ENCODE results near the gene ERC2. TPM values are rescaled to one million over a fixed set of nuclear protein-coding genes. Genes with fewer than 3 reads are reported as not detected.

The ERC2 gene
- total RNA-seq, 1 donor, result 0.36 TPM

GRCh38 chr3:55629432-55629831, 838.8 kb downstream of the ERC2 start:
- Histone ChIP-seq H3K36me3 (ENCODE audit: insufficient read depth, low read length) (no peaks in the 10 kb centered on the region), H3K4me2 (ENCODE audit: insufficient read depth, low read length) (no peak overlapping the region), H2AFZ (ENCODE audit: low read length) (no peak overlapping the region), H3K4me1 (ENCODE audit: insufficient read depth, low read length) (peaks cover 10% of the 10 kb centered on the region), H3K27ac (ENCODE audit: low read depth, low read length) (no peak overlapping the region), H3K9me3 (ENCODE audit: low read depth, low read length) (no peaks in the 10 kb centered on the region), H3K27me3 (ENCODE audit: insufficient read depth, low read length) (no peaks in the 10 kb centered on the region), H3K4me3 (ENCODE audit: insufficient read depth, low read length) (no peak overlapping the region), H4K20me1 (ENCODE audit: insufficient read depth, low read length) (no peaks in the 10 kb centered on the region), H3K79me2 (ENCODE audit: insufficient read depth, low read length) (no peaks in the 10 kb centered on the region)
- DNase-seq (ENCODE audit: insufficient read length, low spot score, missing footprints), result no peak
- TF ChIP-seq CTCF (IDR thresholded peaks at IDR 0.05; ENCODE audit: extremely low read depth, low read depth, low read length), result no peak

GRCh38 chr3:55626279-55626665, 842.0 kb downstream of the ERC2 start:
- Histone ChIP-seq H3K27me3 (ENCODE audit: insufficient read depth, low read length) (no peaks in the 10 kb centered on the region), H2AFZ (ENCODE audit: low read length) (no peak overlapping the region), H3K36me3 (ENCODE audit: insufficient read depth, low read length) (no peaks in the 10 kb centered on the region), H3K4me1 (ENCODE audit: insufficient read depth, low read length) (peaks cover 35% of the 10 kb centered on the region), H3K79me2 (ENCODE audit: insufficient read depth, low read length) (no peaks in the 10 kb centered on the region), H3K9me3 (ENCODE audit: low read depth, low read length) (no peaks in the 10 kb centered on the region), H3K4me3 (ENCODE audit: insufficient read depth, low read length) (no peak overlapping the region), H3K27ac (ENCODE audit: low read depth, low read length) (no peak overlapping the region), H3K4me2 (ENCODE audit: insufficient read depth, low read length) (no peak overlapping the region), H4K20me1 (ENCODE audit: insufficient read depth, low read length) (no peaks in the 10 kb centered on the region)
- DNase-seq (ENCODE audit: insufficient read length, low spot score, missing footprints), result no peak
- no peak for TF ChIP-seq CTCF (IDR thresholded peaks at IDR 0.05; ENCODE audit: extremely low read depth, low read depth, low read length)

GRCh38 chr3:55624238-55624637, 844.0 kb downstream of the ERC2 start:
- Histone ChIP-seq H3K4me3 (ENCODE audit: insufficient read depth, low read length) (no peak overlapping the region), H4K20me1 (ENCODE audit: insufficient read depth, low read length) (no peaks in the 10 kb centered on the region), H2AFZ (ENCODE audit: low read length) (peak overlapping the region; percentile 47), H3K27ac (ENCODE audit: low read depth, low read length) (peak overlapping the region; percentile 39), H3K36me3 (ENCODE audit: insufficient read depth, low read length) (no peaks in the 10 kb centered on the region), H3K9me3 (ENCODE audit: low read depth, low read length) (no peaks in the 10 kb centered on the region), H3K4me2 (ENCODE audit: insufficient read depth, low read length) (peak overlapping the region; percentile 10), H3K27me3 (ENCODE audit: insufficient read depth, low read length) (no peaks in the 10 kb centered on the region), H3K4me1 (ENCODE audit: insufficient read depth, low read length) (peaks cover 52% of the 10 kb centered on the region), H3K79me2 (ENCODE audit: insufficient read depth, low read length) (no peaks in the 10 kb centered on the region)
- peak; percentile 12 for TF ChIP-seq CTCF (IDR thresholded peaks at IDR 0.05; ENCODE audit: extremely low read depth, low read depth, low read length)
- peak; percentile 87 for DNase-seq (ENCODE audit: insufficient read length, low spot score, missing footprints)

GRCh38 chr3:55623786-55624185, 844.5 kb downstream of the ERC2 start:
- Histone ChIP-seq H3K27ac (ENCODE audit: low read depth, low read length) (peak overlapping the region; percentile 33), H3K4me3 (ENCODE audit: insufficient read depth, low read length) (no peak overlapping the region), H4K20me1 (ENCODE audit: insufficient read depth, low read length) (no peaks in the 10 kb centered on the region), H3K9me3 (ENCODE audit: low read depth, low read length) (no peaks in the 10 kb centered on the region), H3K4me1 (ENCODE audit: insufficient read depth, low read length) (peaks cover 52% of the 10 kb centered on the region), H3K4me2 (ENCODE audit: insufficient read depth, low read length) (peak overlapping the region; percentile 10), H3K79me2 (ENCODE audit: insufficient read depth, low read length) (no peaks in the 10 kb centered on the region), H3K36me3 (ENCODE audit: insufficient read depth, low read length) (no peaks in the 10 kb centered on the region), H2AFZ (ENCODE audit: low read length) (no peak overlapping the region), H3K27me3 (ENCODE audit: insufficient read depth, low read length) (no peaks in the 10 kb centered on the region)
- DNase-seq (ENCODE audit: insufficient read length, low spot score, missing footprints), result no peak
- no peak for TF ChIP-seq CTCF (IDR thresholded peaks at IDR 0.05; ENCODE audit: extremely low read depth, low read depth, low read length)

Measured in osteoblast (primary cell).